HepG2 (cell line): ENCODE measurements around the gene STIM2. TPM values are rescaled to one million over a fixed set of nuclear protein-coding genes. Genes with fewer than 3 reads are reported as not detected.
"Not testable (repeated sequence)": the region's sequence is repeated elsewhere in the genome, so short reads cannot be mapped to it uniquely, and the experiment has no call there.

Experiments used
- ATAC-seq: fragments of 200-7000 bp; cut with Tn5 transposase; 3 replicates; pipeline ENCODE4 v1.9.1; 2020; ENCODE audit warnings: mild to moderate bottlenecking, moderate library complexity
- BruUV-seq: library from RNA; stranded (reverse); fragments of 400-500 nt; replicated peaks from 2 replicates; lab custom pipeline; 2021; lab: Mats Ljungman, UMichigan
- CTCF ChIA-PET: fragments of 300-600 bp; formaldehyde crosslinking; extraction: SDS; loops from one replicate; lab custom pipeline; 2021; ENCODE audit warnings: low total read pairs, inconsistent platforms, low intra/inter-chr PET ratio; lab: Yijun Ruan, JAX
- POLR2A ChIA-PET: fragments of 350-600 bp; sonication (Branson Sonifier 250); formaldehyde crosslinking; loops from one replicate; lab custom pipeline; 2020; ENCODE audit warnings: antibody characterized with exemption, inconsistent platforms; lab: Yijun Ruan, JAX
- DNase-seq: peaks from one replicate; pipeline ENCODE4 v3.0.0-alpha.2; 2015; ENCODE audit warnings: low spot score
- FAIRE-seq: peaks from 3 replicates; lab custom pipeline; 2011; peaks lifted over from hg19 to GRCh38; lab: Jason Lieb, UNC
- H2AFZ ChIP-seq: one replicate; pipeline ENCODE4 v1.6.1; 2011; ENCODE audit warnings: low read length, inconsistent platforms
- H3K27ac ChIP-seq: fragments of 300-600 bp; 3 replicates; pipeline ENCODE4 v1.8.0; 2011; ENCODE audit warnings: mixed run types, mild to moderate bottlenecking, mixed read lengths, low read length, inconsistent platforms; ENCODE audit not compliant: insufficient read depth; ENCODE audit errors: extremely low read length
- H3K27me3 ChIP-seq, 2 experiments: fragments of 200-600 bp in 1 of 2; 2 replicates in 1 of 2; 3 replicates in 1 of 2; pipeline versions ENCODE4 v1.6.0 to v1.8.0; 2011; ENCODE audit warnings: low read length in 2 of 2, mild to moderate bottlenecking in 2 of 2, moderate library complexity in 2 of 2, inconsistent platforms in 1 of 2; ENCODE audit not compliant: insufficient read depth in 2 of 2, control insufficient read depth in 1 of 2
- H3K36me3 ChIP-seq, 2 experiments: fragments of 200-600 bp in 1 of 2; replicated peaks in 1 of 2; 2 replicates in 1 of 2; 3 replicates in 1 of 2; pipeline versions ENCODE4 v1.5.1 to v1.8.0; 2011; ENCODE audit warnings: low read length in 2 of 2, inconsistent platforms in 1 of 2; ENCODE audit not compliant: insufficient read depth in 2 of 2, control insufficient read depth in 1 of 2
- H3K4me1 ChIP-seq: 2 replicates; pipeline ENCODE4 v1.5.1; 2012; ENCODE audit warnings: low read length, inconsistent platforms; ENCODE audit not compliant: insufficient read depth
- H3K4me2 ChIP-seq: 2 replicates; pipeline ENCODE4 v1.6.0; 2011; ENCODE audit warnings: low read depth, low read length, inconsistent platforms
- H3K4me3 ChIP-seq, 3 experiments: fragments of 200-600 bp in 1 of 3; sonication (generic), shearing (Covaris generic) in 1 of 3; replicated peaks in 1 of 3; 2 replicates each; pipeline ENCODE4 v1.5.1; 2011 to 2016; ENCODE audit warnings: low read length in 3 of 3, inconsistent platforms in 2 of 3, low read depth in 2 of 3, mild to moderate bottlenecking in 2 of 3, control low read depth in 1 of 3, mixed read lengths in 1 of 3; ENCODE audit not compliant: insufficient read depth in 1 of 3
- H3K79me2 ChIP-seq: one replicate; pipeline ENCODE4 v1.6.1; 2011; ENCODE audit warnings: low read length, inconsistent platforms; ENCODE audit not compliant: insufficient read depth
- H3K9ac ChIP-seq: 2 replicates; pipeline ENCODE4 v1.6.0; 2011; ENCODE audit warnings: mild to moderate bottlenecking, low read depth, low read length, inconsistent platforms; ENCODE audit not compliant: insufficient read depth
- H3K9me3 ChIP-seq: 2 replicates; pipeline ENCODE4 v1.5.1; 2012; ENCODE audit warnings: mild to moderate bottlenecking, low read length
- H4K20me1 ChIP-seq: 2 replicates; pipeline ENCODE4 v1.6.0; 2011; ENCODE audit warnings: inconsistent platforms, mild to moderate bottlenecking, low read length, moderate library complexity; ENCODE audit not compliant: insufficient read depth
- ADNP ChIP-seq: sonication (generic); formaldehyde crosslinking; IDR thresholded peaks from 2 replicates; pipeline ENCODE4 v1.4.0; 2020; ENCODE audit warnings: missing genetic modification reagents
- CEBPB ChIP-seq: IDR thresholded peaks from 2 replicates; pipeline ENCODE4 v1.6.1; 2011; ENCODE audit warnings: low read depth, low read length, improper control_type of control experiment, borderline replicate concordance
- SIN3A ChIP-seq: IDR thresholded peaks from 2 replicates; pipeline ENCODE4 v1.6.1; 2011; ENCODE audit warnings: low read depth, mild to moderate bottlenecking, control low read depth, low read length, borderline replicate concordance
- SUZ12 ChIP-seq: fragments of 150-350 bp; IDR thresholded peaks from 2 replicates; pipeline ENCODE4 v1.6.1; 2014; ENCODE audit warnings: low read depth, low read length
- WGBS: methylation state at CpG from one replicate; pipeline ENCODE4 v1.1.6; 2017; ENCODE audit warnings: low lambda C conversion rate; 5-methylcytosine and 5-hydroxymethylcytosine counted together
- in situ Hi-C: cut with HindIII; loops from 2 replicates; pipeline ENCODE4 v1.10.0; 2017; ENCODE audit warnings: low pct_unique_long_range_greater_than_20kb; ENCODE audit not compliant: extremely low pct_ligation_motif_present
- intact Hi-C: fragments of 100-400 bp; cut with micrococcal nuclease; formaldehyde crosslinking; loops from one replicate; pipeline ENCODE4 v1.10.0; 2022; ENCODE audit not compliant: unreplicated experiment
- polyA plus RNA-seq, 8 experiments: library from polyadenylated mRNA; depleted of rRNA in 3 of 8; stranded (reverse) in 7 of 8; unstranded in 1 of 8; fragments of >200 nt; fragmentation: Illumina TruSeq in 4 of 8; extraction: Trizol in 4 of 8; gene quantifications; 2 replicates each; pipeline versions ENCODE4 v1.2.1 to v1.2.3, GENCODE V29; 2011 to 2016; ENCODE audit warnings: low read depth in 4 of 8, missing spikeins in 1 of 8, mixed read lengths in 1 of 8; ENCODE audit not compliant: insufficient read depth in 1 of 8
- total RNA-seq, 5 experiments: library from RNA; depleted of rRNA; stranded (reverse); fragments of >200 nt; fragmentation: Illumina TruSeq; extraction: Trizol; gene quantifications; 2 replicates each; pipeline ENCODE4 v1.2.3, GENCODE V29; 2016; ENCODE audit warnings: low read depth in 1 of 5

Gene STIM2
- total and polyA plus RNA-seq, 2 of the 13 experiments (the other 11 are each of a cell fraction or from before 2014, with no cell fraction given) = 19.3 to 19.4 TPM

- Histone ChIP-seq H3K36me3 (no peaks in the 10 kb centered on the region), H3K27ac (no peak overlapping the region), H3K27me3 (peaks cover 0 to 3% of the 10 kb centered on the region in 2 experiments; a peak in 1 of 5 replicates), H3K79me2 (no peaks in the 10 kb centered on the region), H3K4me1 (peaks cover 17% of the 10 kb centered on the region), H4K20me1 (no peaks in the 10 kb centered on the region), H2AFZ (no peak overlapping the region), H3K4me3 (no peak overlapping the region), H3K9me3 (peaks cover 11% of the 10 kb centered on the region), H3K4me2 (no peak overlapping the region), H3K9ac (no peak overlapping the region)
- intact Hi-C loops = no loop called here
- no peak for FAIRE-seq
- ATAC-seq = no peak
- 66% methylated on average over 9 of the region's 9 CpGs for WGBS
- CTCF ChIA-PET = no interaction called here
- no peak for TF ChIP-seq CEBPB
- TF ChIP-seq SIN3A = no peak
- no peak for TF ChIP-seq SUZ12
- TF ChIP-seq ADNP (CRISPR knock-in tag) = no peak
- POLR2A ChIA-PET = no interaction called here
- no TSS peak for BruUV-seq
- no peak for DNase-seq
- in situ Hi-C loops = no loop called here
These were observed 33.9 kb upstream of the STIM2 start for GRCh38 chr4:26826721-26827120.

DNA sequence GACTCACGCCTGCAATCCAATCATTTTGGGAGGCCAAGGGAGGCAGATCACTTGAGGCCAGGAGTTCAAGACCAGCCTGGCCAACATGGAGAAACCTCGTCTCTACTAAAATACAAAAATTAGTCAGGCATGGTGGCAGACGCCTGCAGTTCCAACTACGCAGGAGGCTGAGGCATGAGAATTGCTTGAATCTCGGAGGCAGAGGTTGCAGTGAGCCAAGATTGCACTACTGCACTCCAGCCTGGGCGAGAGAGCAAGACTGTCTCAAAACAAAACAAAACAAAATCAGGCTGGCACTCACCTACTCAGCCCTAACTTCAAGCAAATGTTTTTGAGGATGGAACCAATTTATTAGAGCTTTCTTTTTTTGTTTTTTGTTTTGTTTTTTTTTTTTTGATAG, 33.3 kb upstream of the STIM2 start:
- CTCF ChIA-PET = not testable (repeated sequence)
- WGBS = 78% methylated on average over 6 of the region's 6 CpGs

More for the DNA sequence above, 33.3 kb upstream of the STIM2 start:
- DNase-seq, H3K36me3 ChIP-seq, in situ Hi-C loops, ATAC-seq, H3K4me2 ChIP-seq, H4K20me1 ChIP-seq, H3K9ac ChIP-seq, H2AFZ ChIP-seq, H3K79me2 ChIP-seq, H3K27me3 ChIP-seq, intact Hi-C loops, H3K4me3 ChIP-seq, H3K27ac ChIP-seq, POLR2A ChIA-PET, BruUV-seq, FAIRE-seq: not testable (repeated sequence)
- Histone ChIP-seq H3K9me3 (peaks cover 11% of the 10 kb centered on the region), H3K4me1 (peaks cover 11% of the 10 kb centered on the region)
